ENCODE measurements around the gene MYOM1.

MYOM1 gene

GRCh38 chr18:3147935-3148554 lies 71.7 kb downstream of the MYOM1 start:
- no peak for DNase-seq

- DNase-seq = no peak
Observed at GRCh38 chr18:3140986-3141639, 78.7 kb downstream of the MYOM1 start.

GRCh38 chr18:3140342-3140741 lies 79.4 kb downstream of the MYOM1 start:
- DNase-seq = no peak

- DNase-seq = no peak
Observed at GRCh38 chr18:3139406-3139805, 80.4 kb downstream of the MYOM1 start.

GRCh38 chr18:3138274-3138975 lies 81.3 kb downstream of the MYOM1 start:
- DNase-seq = no peak

- DNase-seq = no peak
Observed at GRCh38 chr18:3135536-3135935, 84.2 kb downstream of the MYOM1 start.

- no peak for DNase-seq
Observed at GRCh38 chr18:3132700-3133099, 87.1 kb downstream of the MYOM1 start.

GRCh38 chr18:3130344-3130743 lies 89.4 kb downstream of the MYOM1 start:
- no peak for DNase-seq

- DNase-seq = peak; percentile 82
Observed at GRCh38 chr18:3129053-3129864, 90.5 kb downstream of the MYOM1 start.

- no peak for DNase-seq
Observed at GRCh38 chr18:3126457-3127097, 93.2 kb downstream of the MYOM1 start.

- no peak for DNase-seq
Observed at GRCh38 chr18:3124822-3125221, 94.9 kb downstream of the MYOM1 start.

- no peak for DNase-seq
Observed at GRCh38 chr18:3122851-3123250, 96.9 kb downstream of the MYOM1 start.

- DNase-seq = no peak
Observed at GRCh38 chr18:3121259-3121658, 98.5 kb downstream of the MYOM1 start.

- DNase-seq = no peak
Observed at GRCh38 chr18:3120356-3120755, 99.4 kb downstream of the MYOM1 start.

- DNase-seq = no peak
Observed at GRCh38 chr18:3119401-3120341, 100.1 kb downstream of the MYOM1 start.

GRCh38 chr18:3118195-3119010 lies 101.4 kb downstream of the MYOM1 start:
- no peak for DNase-seq

- DNase-seq = no peak
Observed at GRCh38 chr18:3117493-3118192, 102.1 kb downstream of the MYOM1 start.

- DNase-seq = no peak
Observed at GRCh38 chr18:3115447-3116030, 104.2 kb downstream of the MYOM1 start.

GRCh38 chr18:3114451-3114850 lies 105.3 kb downstream of the MYOM1 start:
- DNase-seq = no peak

- no peak for DNase-seq
Observed at GRCh38 chr18:3114026-3114425, 105.7 kb downstream of the MYOM1 start.
